Activated effector memory CD4-positive, alpha-beta T cell treated with anti-CD3 and anti-CD28 coated beads, Interleukin-2, amount 50 U/mL, for 16 hours (primary cell): ENCODE data around the gene TLE2.

Source experiments
- DNase-seq: peaks from one replicate; pipeline ENCODE4 v3.0.0-alpha.2; 2020

Gene TLE2

DNA sequence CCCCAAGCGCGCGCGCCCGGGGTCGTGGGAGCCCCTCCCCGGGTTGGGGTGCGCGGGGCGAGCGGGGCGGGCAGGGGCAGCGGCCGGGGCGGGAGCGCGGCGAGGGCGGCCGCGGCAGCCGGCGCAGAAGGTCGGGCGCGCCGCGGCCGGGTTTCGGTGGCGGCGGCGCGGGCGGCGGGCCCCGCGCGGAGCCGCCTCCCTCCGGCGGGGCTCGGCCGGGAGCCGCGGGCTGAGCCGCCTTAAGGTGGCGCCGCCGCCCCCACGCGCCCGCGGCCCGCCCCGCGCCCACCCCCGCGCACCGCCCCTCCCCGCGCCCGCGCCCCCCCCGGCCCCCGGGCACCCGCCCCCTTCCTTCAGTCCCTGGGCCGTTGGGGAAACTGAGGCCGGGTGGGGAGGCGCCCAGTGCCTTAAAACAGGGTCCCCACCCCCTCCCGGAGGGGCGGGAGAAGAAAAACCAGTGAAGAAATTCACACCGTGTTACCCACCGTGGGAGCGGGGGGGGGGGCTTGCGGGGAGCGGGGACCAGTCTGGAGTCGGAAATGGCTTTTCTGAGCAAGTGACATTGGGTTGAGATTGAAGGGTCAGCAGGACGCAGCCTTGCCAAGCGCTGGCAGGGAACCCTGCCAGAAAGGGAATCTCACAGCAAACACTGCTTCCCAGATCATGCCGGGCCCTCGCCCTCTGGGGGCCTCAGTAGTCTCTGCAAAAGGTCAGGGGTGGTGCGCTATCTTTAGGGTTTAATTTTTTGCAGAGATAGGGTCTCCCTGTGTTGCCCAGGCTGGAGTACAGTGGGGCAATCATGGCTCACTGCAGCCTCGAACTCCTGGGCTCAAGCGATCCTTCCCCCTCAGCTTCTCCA lies at the start of gene TLE2:
Gene TLE2 (minus strand): TSS at position 216 of the 859 bp plus-strand sequence. CDS start 376 bp downstream, outside the sequence.
- DNase-seq = peak; percentile 66

DNA sequence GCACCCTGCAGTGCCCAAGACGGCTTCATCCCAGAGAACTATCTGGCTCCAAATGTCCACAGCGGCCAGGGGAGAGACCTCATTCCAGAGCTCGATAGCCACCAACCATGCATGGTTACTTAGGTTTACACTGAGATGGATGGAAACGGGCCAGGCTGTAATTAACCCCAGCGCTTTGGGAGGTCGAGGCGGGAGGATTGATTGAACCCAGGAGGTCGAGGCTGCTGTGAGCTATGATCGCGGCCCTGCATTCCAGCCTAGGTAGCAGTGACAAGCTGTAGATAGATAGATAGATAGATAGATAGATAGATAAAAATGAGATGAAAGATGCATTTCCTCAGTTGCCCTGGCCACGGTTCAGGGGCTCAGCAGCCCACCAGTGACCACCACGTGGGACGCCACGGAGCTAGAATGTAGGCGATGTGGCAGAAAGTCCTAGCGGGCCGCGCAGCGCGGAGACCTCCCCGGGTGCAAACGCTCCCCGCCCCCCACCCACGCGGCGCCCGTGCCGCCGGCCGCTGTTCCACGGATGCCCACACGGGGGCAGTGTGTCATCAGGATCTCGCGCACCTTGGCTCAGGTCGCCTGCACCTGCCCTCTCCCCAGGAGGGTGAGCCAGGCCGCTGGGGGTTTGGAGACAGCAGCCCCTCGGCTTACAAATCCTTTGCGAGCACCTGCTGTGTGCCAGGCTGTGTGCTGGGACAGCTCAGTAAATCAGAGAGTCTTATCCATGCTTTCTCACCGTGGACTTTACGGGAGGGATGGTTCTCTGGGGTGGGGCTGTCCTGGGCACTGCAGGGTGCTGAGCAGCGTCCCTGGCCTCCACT lies 46.7 kb upstream of the TLE2 start:
- DNase-seq = peak; percentile 93

DNA sequence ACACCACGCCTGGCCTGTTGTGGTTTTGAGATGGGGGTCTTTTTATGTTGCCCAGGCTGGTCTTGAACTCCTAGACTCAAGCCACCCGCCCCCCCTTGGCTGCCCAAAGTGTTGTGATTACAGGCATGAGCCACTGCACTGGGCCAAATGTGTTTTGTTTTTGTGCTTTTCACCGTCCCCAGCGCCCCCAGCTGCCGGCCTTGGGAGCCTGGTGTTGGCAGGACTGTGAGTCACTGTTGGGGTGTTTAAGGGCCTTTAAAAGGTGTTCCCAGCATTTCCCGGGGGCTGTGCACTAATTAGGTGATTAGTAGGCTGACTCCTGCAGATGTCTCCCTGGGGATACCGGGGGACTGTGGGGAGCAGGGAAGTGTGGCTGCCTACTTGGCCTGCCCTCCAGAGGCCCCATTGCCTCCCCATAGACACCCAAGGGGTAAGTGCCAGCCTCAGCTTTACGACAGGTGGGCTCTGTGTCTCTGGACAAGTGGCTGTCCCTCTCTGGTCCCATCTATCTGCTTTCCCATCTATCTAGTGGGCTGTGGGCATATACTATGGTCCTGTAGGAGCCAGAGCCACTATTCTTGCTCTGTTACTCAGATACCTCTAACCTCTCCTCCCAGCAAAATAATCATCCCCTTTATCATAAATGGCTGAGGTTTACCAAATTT lies 45.0 kb upstream of the TLE2 start:
- DNase-seq = no peak

DNA sequence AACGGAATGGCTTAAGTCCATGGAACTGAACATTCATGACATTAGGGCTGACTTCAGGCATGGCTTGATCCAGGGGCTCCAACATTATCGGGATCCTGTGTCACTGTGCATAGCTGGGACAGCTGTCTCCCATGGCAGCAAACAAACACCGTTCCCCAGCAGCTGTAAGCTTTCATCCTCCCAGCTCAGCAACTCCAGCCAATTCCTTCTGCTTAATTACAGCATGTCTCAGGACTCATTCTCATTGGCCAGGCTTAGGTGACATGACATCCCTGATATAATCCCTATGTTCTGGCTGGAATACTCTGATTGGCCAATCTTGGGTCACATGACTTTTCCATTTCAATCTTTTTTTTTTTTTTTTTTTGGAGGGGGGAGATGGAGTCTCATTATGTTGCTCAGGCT lies 44.1 kb upstream of the TLE2 start:
- DNase-seq = no peak

- DNase-seq = no peak
These were observed 42.7 kb upstream of the TLE2 start for GRCh38 chr19:3071768-3072167.

DNA sequence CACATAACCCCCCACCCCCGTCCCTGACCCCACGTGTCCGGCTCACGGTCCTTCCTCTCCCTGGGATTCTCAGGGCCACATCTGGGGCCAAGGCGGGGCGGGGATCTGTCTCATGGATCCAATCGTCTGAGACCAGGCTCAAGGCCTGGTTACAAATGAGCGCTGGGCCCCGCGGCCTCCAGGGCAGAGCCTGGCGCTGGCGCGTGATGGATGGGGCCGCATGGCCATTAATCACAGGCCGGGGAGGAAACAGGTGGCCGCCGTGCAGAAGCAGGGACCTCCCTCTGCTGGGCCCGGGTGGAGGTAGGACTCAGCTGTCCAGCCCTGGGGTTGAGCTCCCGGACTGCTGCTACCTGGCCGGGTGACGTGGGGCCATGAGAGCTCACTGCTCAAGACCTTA lies 39.0 kb upstream of the TLE2 start:
- no peak for DNase-seq

DNA sequence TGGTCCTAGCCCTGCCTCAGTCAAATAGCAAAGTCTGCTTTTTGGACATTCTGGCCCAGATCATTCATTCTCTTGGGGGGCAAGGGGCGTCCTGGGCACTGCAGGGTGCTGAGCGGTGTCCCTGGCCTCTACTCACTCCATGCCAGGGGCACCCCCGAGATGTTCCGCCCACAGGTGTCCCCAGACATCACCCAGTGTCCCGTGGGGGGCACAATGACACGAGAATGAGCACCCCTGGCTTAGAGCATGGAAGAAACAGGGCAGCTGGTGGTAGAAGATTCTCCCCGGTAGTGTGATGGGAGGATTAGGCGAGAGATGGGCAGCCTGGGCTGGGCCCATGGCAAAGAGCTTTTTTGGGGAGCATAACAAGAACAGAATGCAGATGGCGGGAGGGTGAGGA lies 38.5 kb upstream of the TLE2 start:
- no peak for DNase-seq

DNA sequence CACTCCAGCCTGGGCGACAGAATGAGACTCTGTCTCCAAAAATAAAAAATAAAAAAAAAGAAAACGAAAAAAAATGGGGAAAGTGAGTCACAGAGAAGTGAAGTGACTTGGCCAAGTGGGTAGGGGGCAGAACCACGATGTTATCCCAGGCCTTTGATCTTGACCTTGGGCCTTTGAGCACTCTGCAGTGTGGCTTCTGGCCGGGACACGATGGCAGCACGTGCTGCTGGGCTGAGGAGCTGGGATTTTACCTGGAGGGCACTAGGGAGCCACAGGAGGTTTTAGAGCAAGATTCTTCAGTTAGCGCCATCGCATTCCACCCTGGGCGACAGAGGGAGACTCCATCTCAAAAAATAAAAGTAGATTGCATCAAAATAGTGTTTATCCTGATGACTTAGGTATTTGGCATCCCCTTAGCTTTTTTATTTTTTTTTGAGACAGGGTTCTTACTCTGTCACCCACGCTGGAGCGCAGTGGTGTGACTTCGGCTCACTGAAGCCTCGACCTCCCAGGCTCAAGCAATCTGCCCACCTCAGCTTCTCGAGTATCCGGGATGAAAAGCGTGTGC lies 37.5 kb upstream of the TLE2 start:
- no peak for DNase-seq

DNA sequence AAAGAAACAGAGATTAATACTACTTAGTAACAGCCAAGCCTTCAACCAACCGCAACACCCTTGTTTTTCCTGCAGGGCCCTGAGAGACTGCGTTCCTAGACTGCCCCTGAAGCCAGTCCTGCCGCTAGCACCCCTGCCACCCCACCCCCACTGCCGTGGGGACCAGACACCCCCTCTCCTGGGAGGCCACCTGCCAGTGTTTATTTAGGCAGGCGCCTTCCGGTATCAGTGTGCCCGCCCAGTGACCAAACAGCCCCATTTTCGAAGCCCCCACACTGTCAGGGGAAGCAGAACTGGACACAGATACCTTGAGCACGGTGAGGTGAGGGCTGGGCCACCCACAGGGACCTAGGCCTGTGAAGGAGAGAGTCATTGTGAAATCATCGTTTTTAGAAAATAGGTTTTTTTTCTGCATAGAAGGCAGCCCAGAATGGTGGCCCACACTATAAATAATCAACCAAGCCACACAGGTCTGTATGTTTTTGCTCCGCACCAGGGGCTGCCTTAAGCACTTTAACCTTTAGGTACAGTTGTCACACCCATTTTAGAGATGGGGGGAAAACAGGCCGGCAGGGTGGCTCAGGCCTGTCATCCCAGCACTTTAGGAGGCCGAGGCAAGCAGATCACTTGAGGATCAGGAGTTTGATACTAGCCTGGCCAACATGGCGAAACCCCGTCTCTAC lies 36.7 kb upstream of the TLE2 start:
- DNase-seq = no peak

GRCh38 chr19:3064011-3064330 lies 34.9 kb upstream of the TLE2 start:
- DNase-seq = no peak

DNA sequence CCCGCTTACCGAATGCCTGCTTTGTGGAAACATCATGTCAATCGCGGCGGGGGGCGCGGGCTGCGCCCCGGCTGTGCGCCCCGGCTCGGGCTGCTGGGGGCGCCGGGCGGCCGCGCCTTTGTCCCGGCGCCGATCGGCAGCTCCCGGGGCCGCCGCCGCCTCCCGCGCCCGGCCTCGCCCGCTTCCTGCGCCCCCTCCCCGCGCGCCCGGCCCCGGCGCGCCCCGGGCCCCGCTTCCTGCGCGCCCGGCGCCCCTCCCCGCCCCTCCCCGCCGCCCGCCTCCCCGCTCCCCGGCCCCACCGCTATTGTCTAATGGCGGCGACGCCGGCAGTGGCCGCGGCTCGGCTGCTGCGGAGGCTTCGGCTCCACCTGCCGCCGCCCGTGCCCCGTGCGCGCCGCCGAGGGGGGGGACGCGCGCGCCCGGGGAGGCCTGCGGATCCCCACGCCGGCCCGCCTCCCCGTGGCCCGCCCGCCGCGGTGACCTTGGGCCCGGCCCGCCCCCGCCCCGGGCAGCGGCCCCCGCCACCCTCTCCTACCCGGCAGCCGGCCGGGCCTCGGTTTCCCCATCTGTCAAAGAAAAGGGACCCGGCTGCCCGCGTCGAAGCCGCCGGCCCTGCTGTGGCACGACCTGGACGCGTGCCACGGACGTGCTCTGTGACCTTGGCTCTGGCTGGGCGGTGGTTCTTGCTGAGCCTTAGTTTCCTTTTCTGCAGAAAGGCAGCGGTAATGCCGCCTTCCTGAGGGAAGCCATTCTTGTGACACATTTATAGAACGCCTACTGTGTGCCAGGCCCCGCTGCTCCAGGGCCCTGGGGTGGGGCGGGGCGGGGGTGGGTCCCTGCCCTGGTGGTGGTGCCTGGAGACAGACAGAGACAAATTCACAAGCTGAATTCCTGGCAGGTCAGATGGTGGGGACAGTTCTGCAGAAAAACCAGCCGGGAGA lies 33.4 kb upstream of the TLE2 start, which contains the start of gene TLE5:
Gene TLE5 (minus strand): TSS at position 331 of the 941 bp plus-strand sequence. CDS start 295 bp downstream, at position 36.
- peak; percentile 90 for DNase-seq

DNA sequence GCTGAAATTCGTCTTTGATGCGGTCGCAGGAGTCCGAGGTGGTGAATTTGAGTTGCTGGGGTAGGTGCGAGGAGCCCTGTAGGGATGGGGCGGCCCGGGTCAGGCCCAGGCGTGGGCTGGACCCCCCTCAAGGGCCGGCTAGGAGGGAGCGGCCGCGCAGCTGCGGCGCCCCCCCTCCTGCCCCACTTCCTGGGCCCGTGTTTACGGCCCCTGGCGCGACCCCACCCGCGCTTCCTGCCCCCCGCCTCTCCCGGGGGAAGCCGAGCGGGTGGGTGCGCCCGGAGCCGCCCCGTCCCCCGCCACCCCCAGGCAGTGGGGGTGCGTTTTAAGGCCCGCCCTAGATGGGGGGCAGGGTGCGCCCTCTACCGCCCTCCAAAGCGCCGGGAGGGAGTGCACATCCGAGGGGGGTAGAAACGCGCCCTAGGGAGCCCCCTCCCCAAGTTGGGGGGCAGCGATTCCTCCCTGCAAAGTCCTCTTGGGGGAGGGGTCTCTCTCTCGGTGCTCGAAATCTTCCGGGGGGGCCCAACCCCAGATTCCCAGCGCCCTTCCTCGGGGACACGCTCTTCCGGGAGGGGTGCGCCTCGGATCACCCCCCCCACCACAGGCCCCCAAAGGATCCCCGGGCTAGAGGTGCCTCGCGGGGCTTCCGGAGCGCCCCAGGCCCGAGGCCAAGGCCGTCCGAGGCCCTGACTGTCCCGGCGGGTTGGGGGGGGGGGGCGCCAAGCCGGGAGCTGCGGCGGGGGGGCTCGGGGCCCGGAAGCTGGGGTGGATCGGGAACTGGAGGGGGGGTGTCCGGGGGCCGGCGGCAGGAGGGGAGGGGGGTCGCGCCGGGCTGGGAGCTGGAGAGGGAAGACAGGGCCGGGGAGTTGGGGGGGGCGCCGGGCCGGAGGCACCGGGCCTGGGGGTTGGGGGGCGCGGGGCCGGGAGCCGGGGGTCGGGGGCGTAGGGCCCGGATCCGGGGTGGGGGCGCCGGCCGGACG lies 32.4 kb upstream of the TLE2 start:
- DNase-seq = peak; percentile 89

- no peak for DNase-seq
These were observed 31.7 kb upstream of the TLE2 start for GRCh38 chr19:3060857-3061181.

GRCh38 chr19:3059653-3060052 lies 30.6 kb upstream of the TLE2 start:
- DNase-seq = no peak

DNA sequence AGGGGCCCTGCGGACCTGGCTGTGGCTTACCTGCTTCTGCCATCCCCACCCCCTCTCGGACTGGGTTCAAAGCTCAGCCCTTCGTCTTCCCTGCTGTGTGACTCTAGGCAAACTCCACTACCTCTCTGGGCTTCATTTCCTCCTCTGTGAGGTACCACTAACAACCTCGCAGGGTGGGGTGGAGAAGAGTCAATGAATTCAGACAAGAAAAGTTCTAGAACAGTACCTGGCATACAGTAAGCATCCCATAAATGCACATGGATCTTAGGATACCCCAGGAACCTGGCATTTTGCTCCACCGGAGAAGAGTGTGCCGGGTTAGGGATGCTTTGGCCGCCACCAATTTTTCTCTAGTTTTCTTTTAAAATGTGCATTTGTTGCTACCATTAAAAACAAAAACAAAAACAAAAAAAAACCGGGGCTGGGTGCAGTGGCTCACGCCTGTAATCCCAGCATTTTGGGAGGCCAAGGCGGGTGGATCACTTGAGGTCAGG lies 29.8 kb upstream of the TLE2 start:
- DNase-seq = no peak

- no peak for DNase-seq
These were observed 29.1 kb upstream of the TLE2 start for GRCh38 chr19:3058009-3058820.

DNA sequence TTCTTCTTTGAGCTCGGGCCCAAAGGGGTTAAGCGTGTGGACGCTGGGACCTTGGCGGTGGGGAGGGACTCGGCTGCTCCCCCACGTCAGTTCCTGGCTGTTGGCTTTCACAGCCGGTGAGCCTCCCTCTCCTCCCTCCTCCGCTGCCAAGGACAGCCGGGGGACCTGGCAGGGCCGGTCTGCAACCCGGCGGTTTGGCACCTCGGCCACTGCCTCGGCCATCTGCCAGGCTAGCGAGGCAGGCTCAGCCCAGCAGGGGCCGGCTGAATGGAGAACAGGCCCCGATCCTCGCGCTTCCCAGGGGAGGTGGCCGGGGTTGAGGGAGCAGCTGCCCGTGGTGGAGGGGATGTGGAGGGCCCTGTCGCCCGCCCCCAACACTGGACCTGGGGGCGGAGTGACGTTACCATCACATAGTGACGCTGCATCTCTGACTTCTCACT lies 28.2 kb upstream of the TLE2 start:
- DNase-seq = no peak

DNA sequence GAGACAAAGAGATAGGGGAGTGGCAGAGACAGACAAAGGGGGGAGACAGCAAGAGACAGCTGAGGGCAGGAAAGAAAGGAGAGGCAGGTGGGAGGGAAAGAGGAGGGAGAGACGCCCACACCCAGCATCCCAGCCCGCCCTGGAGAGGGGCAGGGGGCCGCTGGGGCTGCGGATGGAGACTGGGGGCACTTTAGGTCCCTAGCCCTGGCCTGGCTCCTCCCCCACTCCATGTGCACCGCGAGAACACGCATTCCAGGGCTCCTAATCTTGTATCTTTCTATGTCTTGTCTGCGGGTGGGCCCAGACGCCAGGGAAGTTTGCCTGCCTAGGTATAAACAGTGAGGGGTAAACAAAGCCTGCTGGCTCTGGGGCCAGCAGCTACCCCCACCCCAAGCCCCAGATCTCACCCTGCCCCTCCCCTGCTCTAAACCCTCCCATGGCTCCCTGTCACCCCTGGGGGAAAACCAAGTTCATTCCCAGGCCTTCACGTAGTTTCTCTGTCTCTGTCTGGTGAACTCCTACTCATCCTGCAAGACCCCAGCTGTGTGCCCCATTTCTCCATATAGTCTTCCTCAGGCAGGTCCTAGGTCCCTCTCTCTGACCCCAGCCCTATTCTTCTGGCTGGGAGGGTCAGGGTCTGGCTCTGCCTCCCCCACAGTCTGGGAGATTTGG lies 27.5 kb upstream of the TLE2 start:
- DNase-seq = no peak
